ENCODE data around the gene CFAP65. TPM values are rescaled to one million over a fixed set of nuclear protein-coding genes. Genes with fewer than 3 reads are reported as not detected.

CFAP65 gene
- total RNA-seq, 1 donor from 2014 or later = 0.05 TPM

- DNase-seq (ENCODE audit: low spot score) (no peak), ATAC-seq (no peak)
These were observed 6.5 kb downstream of the CFAP65 start for GRCh38 chr2:219034823-219035222.

GRCh38 chr2:219032051-219032745 is 9.1 kb downstream of the CFAP65 start:
- DNase-seq (ENCODE audit: low spot score) (no peak), ATAC-seq (no peak)

- DNase-seq (ENCODE audit: low spot score) (no peak), ATAC-seq (no peak)
These were observed 10.1 kb downstream of the CFAP65 start for GRCh38 chr2:219031005-219031738.

GRCh38 chr2:219030177-219030940 is 11.0 kb downstream of the CFAP65 start:
- no peak for ATAC-seq
- no peak for DNase-seq (ENCODE audit: low spot score)

- DNase-seq (ENCODE audit: low spot score) (peak; percentile 86), ATAC-seq (peak; percentile 100)
These were observed 11.5 kb downstream of the CFAP65 start for GRCh38 chr2:219029829-219030165.

GRCh38 chr2:219028996-219029828 is 12.1 kb downstream of the CFAP65 start:
- no peak for ATAC-seq

GRCh38 chr2:219028141-219028540 is 13.2 kb downstream of the CFAP65 start:
- no peak for DNase-seq (ENCODE audit: low spot score)
- ATAC-seq = no peak

More at GRCh38 chr2:219028996-219029828, 12.1 kb downstream of the CFAP65 start:
- DNase-seq (ENCODE audit: low spot score) = no peak

GRCh38 chr2:219027511-219028055 is 13.7 kb downstream of the CFAP65 start:
- no peak for DNase-seq (ENCODE audit: low spot score)
- ATAC-seq = no peak

GRCh38 chr2:219026946-219027345 is 14.4 kb downstream of the CFAP65 start:
- DNase-seq (ENCODE audit: low spot score) (no peak), ATAC-seq (no peak)

GRCh38 chr2:219025637-219026585 is 15.4 kb downstream of the CFAP65 start:
- ATAC-seq (no peak), DNase-seq (ENCODE audit: low spot score) (no peak)

- ATAC-seq (no peak), DNase-seq (ENCODE audit: low spot score) (no peak)
These were observed 17.3 kb downstream of the CFAP65 start for GRCh38 chr2:219024059-219024458.

- DNase-seq (ENCODE audit: low spot score) (no peak), ATAC-seq (no peak)
These were observed 18.2 kb downstream of the CFAP65 start for GRCh38 chr2:219023045-219023605.

- DNase-seq (ENCODE audit: low spot score) = no peak
These were observed 18.7 kb downstream of the CFAP65 start for GRCh38 chr2:219022616-219023015.

GRCh38 chr2:219022041-219022440 is 19.3 kb downstream of the CFAP65 start:
- no peak for ATAC-seq
- no peak for DNase-seq (ENCODE audit: low spot score)

More at GRCh38 chr2:219022616-219023015, 18.7 kb downstream of the CFAP65 start:
- ATAC-seq = no peak

GRCh38 chr2:219021591-219021990 is 19.7 kb downstream of the CFAP65 start:
- DNase-seq (ENCODE audit: low spot score) = no peak
- no peak for ATAC-seq

- DNase-seq (ENCODE audit: low spot score) = no peak
- no peak for ATAC-seq
These were observed 20.5 kb downstream of the CFAP65 start for GRCh38 chr2:219020604-219021365.

GRCh38 chr2:219019436-219019835 is 21.9 kb downstream of the CFAP65 start:
- ATAC-seq (no peak), DNase-seq (ENCODE audit: low spot score) (no peak)

GRCh38 chr2:219018726-219019125 is 22.6 kb downstream of the CFAP65 start:
- DNase-seq (ENCODE audit: low spot score) = no peak
- no peak for ATAC-seq

Measured in left lobe of liver (tissue), 2 donors.